Stimulated activated CD4-positive, alpha-beta T cell treated with anti-CD3 and anti-CD28 coated beads, TNF-alpha, amount 100 ng/mL, for 4 hours (primary cell): Measurements from ENCODE around the gene ADCK2.

ENCODE experiments used
- DNase-seq, 3 experiments: peaks; one replicate each; pipeline ENCODE4 v3.0.0-alpha.2; 2020; ENCODE audit warnings: low read depth in 3 of 3

Gene ADCK2

DNA sequence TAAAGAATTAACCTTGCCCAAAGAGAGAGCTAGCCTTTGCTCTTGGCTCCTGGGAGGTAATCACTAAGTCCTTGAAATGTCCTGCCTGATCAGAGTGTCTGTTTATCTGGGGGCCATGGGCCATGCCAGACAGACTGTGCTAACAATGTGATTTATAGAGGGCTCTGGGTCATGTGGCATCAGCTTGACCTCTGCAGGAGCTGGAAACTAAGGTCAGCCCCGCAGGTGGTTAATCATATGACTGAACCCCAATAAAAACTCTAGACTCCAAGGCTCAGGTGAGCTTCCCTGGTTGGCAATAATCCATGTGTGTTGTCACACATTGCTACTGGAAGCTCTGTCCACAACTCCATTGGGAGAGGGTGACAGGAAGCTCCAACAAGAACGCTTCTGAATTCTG is 71.3 kb downstream of the ADCK2 start:
- no peak for DNase-seq
